Measurements from ENCODE around the gene OR10G2. TPM values are rescaled to one million over a fixed set of nuclear protein-coding genes. Genes with fewer than 3 reads are reported as not detected.
"Not testable (repeated sequence)": the region's sequence is repeated elsewhere in the genome, so short reads cannot be mapped to it uniquely, and the experiment has no call there.

OR10G2 gene
- polyA plus RNA-seq, 1 experiment = not detected

GRCh38 chr14:21612324-21612723, 22.4 kb downstream of the OR10G2 start:
- H3K27ac ChIP-seq (ENCODE audit: low read depth, low read length) = no peak overlapping the region
- H3K27me3 ChIP-seq (ENCODE audit: control insufficient read depth, insufficient read depth, low read length) = no peaks in the 10 kb centered on the region
- no peak for TF ChIP-seq CTCF (IDR thresholded peaks at IDR 0.05; ENCODE audit: low read depth, low read length)
- no peak for DNase-seq (ENCODE audit: low read depth, low spot score)
- POLR2A ChIA-PET = no interaction called here
- no peaks in the 10 kb centered on the region for H3K9me3 ChIP-seq (ENCODE audit: control insufficient read depth, insufficient read depth, low read length)
- no peak overlapping the region for H3K4me3 ChIP-seq (ENCODE audit: low read depth, low read length)
- CTCF ChIA-PET = no interaction called here

GRCh38 chr14:21602181-21602580, 32.6 kb downstream of the OR10G2 start:
- DNase-seq (ENCODE audit: low read depth, low spot score); H3K4me3 ChIP-seq (ENCODE audit: low read depth, low read length); POLR2A ChIA-PET; H3K27me3 ChIP-seq (ENCODE audit: control insufficient read depth, insufficient read depth, low read length); H3K9me3 ChIP-seq (ENCODE audit: control insufficient read depth, insufficient read depth, low read length); H3K27ac ChIP-seq (ENCODE audit: low read depth, low read length); CTCF ChIA-PET: not testable (repeated sequence)

- Histone ChIP-seq H3K27ac (ENCODE audit: low read depth, low read length) (no peak overlapping the region), H3K4me3 (ENCODE audit: low read depth, low read length) (no peak overlapping the region), H3K9me3 (ENCODE audit: control insufficient read depth, insufficient read depth, low read length) (no peaks in the 10 kb centered on the region), H3K27me3 (ENCODE audit: control insufficient read depth, insufficient read depth, low read length) (no peaks in the 10 kb centered on the region)
- ChIA-PET CTCF (no interaction called here), POLR2A (no interaction called here)
- TF ChIP-seq CTCF (IDR thresholded peaks at IDR 0.05; ENCODE audit: low read depth, low read length) = no peak
- DNase-seq (ENCODE audit: low read depth, low spot score) = no peak
Measured at GRCh38 chr14:21589317-21589716, 45.4 kb downstream of the OR10G2 start.

Other genes with a start within 250 kb of the OR10G2 start
- gene CHD8, start 178.8 kb downstream of the OR10G2 start, polyA plus RNA-seq (2011; rRNA removed) = 26.1 and 40.3 TPM in 2 replicates
- 32.6 and 36.7 TPM in 2 replicates for gene RAB2B, start 158.0 kb downstream of the OR10G2 start, polyA plus RNA-seq (2011; rRNA removed)
- 93.7 and 94.6 TPM in 2 replicates for gene TOX4, start 157.7 kb downstream of the OR10G2 start, polyA plus RNA-seq (2011; rRNA removed)
- 62.3 and 66.3 TPM in 2 replicates for gene METTL3, start 123.6 kb downstream of the OR10G2 start, polyA plus RNA-seq (2011; rRNA removed)
- gene SALL2, start 108.6 kb downstream of the OR10G2 start, polyA plus RNA-seq (2011; rRNA removed) = 15.0 and 17.1 TPM in 2 replicates
- not detected in 2 replicates for gene OR10G3, start 54.9 kb downstream of the OR10G2 start, polyA plus RNA-seq (2011; rRNA removed)
- gene OR4E2, start 18.9 kb upstream of the OR10G2 start, polyA plus RNA-seq (2011; rRNA removed) = not detected in 2 replicates
- gene OR4E1, start 38.9 kb upstream of the OR10G2 start, polyA plus RNA-seq (2011; rRNA removed) = not detected in 2 replicates